HK-2 (cell line): Measurements from ENCODE around the gene CCDC152.

Experiments used
- DNase-seq: peaks from one replicate; pipeline ENCODE4 v3.0.0-alpha.2; 2018; ENCODE audit not compliant: unreplicated experiment

CCDC152 gene

DNA sequence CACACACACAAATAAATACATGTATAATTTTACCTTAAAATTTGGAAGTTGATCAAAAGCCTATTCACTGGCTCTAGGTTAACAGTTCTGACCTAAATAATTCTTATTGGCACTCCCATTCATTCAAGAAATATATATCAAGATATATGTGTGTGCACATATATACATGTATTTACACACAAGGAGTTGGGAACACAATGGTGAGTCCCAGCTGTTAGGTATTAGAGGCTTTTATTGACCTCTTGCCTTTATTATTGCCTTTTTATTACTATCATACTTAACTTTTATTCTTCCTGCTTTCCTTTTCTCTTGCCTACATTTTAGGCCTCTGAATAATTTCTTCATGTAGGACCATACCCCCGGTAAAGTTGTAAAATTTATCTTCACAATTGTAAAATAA lies 25.0 kb downstream of the CCDC152 start:
- DNase-seq: no peak

DNA sequence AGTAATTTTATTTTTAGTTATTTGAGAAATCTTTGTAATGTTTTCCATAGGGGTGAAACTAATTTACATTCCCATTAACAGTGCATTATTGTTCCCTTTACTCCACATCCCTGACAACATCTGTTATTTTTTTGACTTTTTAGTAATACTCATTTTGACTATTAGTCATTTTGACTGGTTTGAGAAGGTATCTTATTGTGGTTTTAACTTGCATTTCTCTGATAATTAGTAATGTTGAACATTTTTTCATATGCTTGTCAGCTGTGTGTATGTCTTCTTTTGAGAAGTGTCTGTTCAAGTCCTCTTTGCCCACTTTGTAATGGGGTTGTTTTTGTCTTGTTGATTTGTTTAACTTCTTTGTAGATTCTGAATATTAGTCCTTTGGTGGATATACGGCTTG lies 27.5 kb downstream of the CCDC152 start:
- DNase-seq: no peak

DNA sequence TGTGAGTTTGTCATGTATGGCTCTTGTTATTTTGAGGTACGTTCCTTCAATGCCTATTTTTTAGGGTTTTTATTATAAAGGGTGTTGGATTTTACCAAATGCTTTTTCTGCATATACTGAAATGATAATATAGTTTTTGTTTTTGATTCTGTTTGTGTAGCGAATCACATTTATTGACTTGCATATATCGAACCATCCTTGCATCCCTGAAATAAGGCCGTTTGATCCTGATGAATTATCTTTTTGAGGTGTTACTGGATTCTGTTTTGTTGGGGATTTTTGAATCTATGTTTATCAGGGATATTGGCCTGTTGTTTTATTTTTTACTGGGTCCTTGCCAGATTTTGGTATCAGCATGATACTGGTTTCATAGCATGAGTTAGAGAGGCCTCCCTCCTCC lies 29.1 kb downstream of the CCDC152 start:
- DNase-seq: no peak

DNA sequence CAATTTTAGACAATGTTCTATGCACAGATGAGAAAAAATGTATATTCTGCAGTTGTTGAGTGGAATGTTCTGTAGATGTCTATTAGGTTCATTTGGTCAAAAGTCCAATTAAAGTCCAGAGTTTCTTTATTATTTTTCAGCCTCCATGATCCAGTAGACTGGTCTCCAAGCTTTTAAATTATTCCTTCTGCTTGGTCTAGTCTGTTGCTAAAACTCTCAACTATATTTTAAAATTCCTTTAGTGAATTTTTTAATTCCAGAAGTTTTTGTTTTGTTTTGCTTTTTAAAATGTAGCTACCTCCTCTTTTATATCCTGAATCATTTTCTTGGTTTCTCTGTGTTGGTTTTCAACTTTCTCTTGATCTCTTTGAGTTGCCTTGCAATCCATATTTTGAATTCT lies 30.5 kb downstream of the CCDC152 start:
- no peak for DNase-seq

DNA sequence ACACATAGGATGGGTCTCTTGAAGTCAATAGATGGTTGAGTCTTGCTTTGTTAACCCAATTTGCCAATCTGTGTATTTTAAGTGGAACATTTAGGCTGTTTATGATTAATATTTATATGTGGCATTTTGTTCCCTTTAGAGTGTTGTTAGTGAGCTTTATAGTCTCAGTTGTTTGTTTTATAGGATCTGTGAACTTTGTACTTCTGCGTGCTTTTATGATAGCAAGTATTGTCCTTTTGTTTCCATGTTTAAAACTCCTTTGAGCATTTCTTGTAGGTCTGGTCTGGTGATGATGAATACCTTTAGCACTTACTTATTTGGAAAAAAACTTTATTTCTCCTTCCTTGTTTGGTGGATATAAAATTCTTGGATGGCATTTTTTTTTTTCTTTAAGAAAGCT lies 31.2 kb downstream of the CCDC152 start:
- no peak for DNase-seq

DNA sequence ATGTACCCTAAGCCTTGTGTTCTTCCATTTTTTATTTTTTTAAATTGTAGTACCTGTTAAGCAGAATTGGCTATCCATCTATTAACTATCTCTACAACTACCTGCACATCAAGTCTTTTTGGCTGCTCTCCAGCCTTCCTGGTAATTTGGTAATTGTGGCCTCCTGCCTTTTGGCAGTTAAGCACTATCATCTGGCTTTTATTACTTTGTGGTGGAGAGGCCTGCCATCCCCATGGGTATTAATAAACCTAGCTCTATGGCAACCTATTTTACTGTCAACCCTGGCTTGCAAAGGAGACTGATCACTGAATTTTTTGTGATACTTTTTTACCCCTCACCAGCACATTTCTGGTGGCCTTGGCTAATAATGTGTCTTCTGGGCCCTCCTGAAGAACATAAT lies 34.5 kb downstream of the CCDC152 start:
- DNase-seq: no peak

DNA sequence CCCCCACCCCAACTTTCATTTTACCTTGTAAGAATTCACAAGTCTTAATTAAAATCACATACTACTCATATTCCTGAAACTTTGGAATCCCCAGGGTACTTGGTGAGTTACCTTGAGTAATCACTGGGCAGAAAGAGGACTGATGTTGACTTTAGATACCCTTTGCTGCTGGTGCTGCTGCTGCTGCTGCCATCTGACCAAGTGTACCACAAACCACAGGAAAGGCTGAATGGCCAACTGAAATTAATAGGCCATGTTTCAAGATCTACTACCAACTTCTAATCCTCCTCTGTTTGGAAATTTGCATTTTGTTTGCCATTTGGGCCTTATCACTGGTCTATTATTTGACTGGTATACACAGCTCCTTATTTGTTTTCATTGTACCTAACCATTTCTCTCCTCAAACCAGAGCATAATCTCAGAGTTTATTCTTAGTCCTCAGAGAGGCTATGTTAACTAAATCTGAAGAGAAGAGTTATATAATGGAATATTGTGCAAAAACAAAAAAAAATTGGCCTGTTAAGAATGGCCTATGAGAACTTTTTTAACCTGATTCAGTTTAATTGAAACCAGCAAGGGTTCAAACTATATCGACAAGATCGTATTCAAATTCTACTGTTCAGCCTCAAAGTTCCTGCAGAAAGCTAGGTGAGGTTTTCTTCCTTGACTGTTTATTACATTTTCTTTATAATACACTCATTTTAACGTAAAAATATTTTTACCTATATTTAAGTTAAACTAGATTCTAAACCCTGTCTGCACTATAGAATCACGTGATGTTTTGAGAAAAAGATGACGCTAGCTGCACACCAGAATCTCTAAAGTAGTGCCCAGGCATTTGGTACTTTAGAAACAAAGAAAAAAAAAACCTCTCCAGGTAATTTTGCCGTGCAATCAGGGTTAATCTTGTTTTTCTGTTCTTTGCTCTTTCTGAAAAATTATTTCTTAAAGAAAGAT lies 41.9 kb downstream of the CCDC152 start:
- no peak for DNase-seq

DNA sequence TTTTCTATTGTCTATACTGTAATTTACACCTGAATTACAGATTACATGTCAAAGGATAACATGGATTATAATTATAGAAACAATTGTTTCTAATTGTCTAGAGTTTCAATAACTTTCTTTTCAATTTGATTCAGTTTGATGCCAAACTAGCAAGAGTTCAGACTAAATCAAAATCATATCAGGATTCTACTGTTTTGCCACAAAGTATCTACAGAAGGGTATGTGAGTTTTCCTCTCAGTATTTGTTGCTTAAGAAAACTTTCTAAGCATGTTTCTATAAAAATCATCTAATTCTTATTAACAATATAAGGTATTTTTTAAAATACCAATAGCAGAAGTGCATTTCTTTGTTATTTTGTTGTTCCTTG lies 42.6 kb downstream of the CCDC152 start:
- no peak for DNase-seq

DNA sequence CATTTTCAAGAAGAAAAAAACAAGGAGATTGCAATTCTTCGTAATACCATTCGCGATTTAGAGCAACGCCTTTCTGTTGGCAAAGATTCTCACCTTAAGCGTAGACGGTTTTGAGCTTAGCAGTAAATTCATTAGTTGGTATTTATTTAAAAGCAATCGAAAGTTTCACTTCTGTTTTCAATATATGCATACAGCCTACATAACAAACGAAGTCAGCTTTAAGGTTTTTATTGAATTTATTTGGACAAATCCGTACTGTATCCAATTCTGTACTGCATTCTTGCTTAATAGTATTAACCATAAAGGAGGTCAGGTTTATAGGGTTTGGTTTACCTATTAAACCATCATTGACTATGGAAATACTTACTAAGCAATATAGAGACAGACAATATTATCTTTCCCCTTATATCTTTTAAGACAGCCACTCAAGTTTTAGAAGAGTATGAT lies 43.1 kb downstream of the CCDC152 start:
- DNase-seq: no peak

DNA sequence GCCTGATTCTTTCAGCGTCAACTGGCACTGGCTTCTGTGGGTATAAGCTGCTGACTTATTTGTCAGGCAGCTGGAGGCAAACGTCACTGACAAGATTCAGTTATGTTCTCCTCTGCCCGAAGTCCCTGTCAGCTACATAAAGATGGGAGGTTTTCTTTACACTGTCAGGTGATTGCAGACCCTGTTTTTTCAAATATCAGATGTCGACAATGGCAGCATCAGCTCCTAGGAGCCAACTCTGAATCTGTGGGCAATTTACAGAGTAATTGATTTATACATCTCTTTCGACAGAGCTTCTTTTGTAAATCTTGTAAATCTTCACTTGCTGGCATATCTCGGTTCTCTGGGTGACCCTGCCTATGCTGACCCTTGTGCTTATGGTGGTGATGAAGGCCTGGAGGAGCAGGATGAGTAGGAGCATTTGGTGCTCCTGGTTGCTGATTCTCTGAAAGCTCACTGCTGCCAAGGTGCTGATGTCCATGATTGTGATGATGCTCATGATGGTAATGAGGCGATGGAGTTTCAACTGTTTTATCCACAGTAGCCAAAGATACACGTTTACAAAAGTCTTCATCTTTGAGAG lies 44.2 kb downstream of the CCDC152 start:
- DNase-seq: no peak

DNA sequence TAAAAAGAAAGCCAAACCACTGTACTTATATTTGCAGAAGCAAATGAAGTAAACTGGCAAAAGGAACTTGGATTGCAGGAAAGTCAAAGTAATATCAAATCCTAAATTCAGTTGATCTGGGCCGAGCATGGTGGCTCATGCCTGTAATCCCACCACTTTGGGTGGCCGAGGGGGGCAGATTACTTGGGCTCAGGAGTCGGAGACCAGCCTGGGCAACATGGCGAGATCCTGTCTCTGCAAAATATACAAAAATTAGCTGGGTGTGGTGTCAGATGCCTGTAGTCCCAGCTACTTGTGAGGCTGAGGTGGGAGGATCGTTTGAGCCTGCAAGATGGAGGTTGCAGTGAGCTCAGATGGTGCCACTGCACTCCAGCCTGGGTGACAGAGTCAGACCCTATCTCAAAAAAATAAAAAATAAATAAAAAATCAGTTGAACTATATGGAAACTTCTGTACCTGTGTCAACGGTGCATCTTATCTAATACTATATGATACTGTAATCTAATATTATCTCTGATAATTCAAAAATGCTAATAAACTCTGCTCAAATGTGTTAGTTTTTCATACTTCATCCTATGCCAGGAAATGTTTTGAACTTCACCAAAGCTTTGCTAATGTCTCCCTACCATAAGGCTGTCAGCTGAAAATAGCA lies 45.0 kb downstream of the CCDC152 start:
- no peak for DNase-seq

DNA sequence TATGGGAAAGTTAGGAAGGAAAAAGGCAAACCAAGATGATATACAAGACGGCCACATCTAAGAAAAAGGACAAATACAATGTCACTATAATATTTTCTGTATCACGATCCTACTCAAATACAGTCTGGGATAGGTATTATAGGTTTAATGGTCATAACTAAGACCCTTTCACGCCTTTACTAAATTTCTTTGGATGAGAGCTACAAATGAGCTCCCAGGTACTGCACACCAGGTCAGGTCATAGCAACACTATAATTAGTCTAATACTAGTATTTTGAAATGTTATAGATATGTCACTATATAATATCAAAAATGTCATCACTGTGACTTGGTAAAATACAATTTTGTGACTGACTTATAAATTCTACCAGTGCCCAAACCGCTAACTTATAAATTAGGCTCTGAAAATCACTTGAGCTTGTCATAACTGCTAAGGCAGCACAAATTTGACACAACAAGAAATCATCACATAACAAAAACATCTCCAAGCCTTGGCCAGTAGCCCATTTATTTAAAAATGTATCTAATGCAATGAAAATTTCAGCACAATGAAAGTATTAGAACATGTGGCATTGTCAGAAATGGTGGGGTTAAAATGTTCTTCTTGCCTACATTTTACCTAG lies 48.2 kb downstream of the CCDC152 start:
- no peak for DNase-seq

DNA sequence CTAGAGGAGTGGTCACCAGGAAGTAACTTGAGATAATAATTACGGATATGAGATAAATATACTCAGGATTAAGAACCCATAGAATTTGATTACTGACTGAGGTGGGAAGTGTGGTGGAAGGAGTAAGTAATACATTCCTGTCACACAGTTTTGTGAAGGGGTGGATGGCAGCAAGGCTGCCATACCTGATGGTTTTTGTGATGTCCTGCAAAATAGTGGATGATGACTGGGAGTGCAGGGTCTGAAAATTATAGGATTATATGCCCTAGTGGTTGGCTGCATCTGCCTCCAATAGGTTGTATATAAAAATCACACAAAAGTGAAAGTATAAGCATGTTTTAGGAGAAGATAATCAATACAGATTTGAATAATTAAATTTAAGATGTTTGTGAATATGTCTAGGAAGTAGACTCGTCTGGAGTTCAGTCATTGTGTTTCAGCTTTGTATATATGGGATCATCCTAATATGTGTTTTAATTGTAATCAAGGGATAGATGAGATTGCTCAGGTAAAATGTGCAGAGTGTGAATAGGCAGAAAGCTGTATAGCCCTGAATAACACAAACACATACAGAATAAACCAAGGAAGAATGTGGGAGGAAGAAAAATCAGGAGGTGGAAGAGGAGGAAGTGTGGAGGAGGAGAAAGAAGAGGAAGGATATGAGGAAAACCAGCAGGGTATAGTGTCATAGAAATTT lies 49.5 kb downstream of the CCDC152 start:
- DNase-seq: no peak

DNA sequence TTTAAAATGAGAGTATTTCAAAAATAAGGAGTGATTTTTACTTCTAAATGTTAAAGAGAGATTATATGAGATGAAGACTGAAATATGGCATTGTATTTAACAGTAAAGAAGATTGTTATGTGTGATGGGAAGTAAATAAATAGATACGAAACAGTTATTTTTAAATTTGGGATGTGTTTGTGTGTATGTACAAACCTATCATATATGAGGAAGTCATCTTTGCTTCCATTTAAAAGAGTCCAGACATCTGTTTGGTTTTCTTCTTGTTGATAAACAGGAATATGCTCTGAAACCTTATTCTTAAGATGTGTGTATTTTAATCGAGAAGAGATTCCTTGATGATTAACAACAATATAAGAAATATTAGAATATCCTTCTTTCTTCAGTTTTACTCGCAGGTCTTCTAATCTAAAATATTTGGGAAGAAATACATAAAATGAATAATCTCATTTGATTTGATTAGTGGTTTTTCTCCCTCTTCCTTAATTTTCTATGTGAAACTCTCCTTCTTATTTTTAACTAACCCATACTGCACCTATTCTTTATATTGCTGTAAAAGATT lies 50.2 kb downstream of the CCDC152 start:
- no peak for DNase-seq

DNA sequence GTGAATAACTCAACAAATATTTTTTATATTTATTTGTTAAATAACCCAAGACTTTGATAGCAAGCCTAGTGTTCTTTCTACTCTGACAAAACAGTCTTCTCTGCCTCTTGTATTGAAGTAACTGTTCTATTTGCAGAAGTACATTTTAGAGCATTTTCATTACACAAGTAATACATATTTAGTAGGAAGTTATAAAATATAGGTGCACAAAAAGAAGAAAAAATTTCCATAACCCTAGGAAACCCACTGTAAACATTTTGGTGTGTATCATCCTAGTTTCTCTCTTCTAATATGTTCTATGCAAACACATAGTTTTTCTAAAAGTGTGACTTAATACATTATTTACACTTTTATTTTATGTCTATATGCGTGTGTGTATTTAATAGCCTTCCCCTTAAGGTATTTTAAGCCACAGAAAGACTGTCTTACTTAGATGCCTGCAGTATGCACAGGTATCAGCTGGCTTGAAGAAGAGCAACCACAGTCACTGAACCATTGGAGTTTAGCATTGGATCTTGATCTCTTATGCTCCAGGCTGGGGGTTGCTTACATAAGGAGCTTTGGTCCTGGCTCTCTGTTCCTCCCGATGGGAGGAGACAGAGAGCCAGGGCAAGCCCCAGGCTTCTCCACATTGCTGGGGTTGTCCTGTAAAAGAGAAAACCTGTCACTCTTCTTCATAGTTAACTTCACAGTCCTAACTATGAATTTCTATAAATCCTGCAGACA lies 51.3 kb downstream of the CCDC152 start:
- no peak for DNase-seq

DNA sequence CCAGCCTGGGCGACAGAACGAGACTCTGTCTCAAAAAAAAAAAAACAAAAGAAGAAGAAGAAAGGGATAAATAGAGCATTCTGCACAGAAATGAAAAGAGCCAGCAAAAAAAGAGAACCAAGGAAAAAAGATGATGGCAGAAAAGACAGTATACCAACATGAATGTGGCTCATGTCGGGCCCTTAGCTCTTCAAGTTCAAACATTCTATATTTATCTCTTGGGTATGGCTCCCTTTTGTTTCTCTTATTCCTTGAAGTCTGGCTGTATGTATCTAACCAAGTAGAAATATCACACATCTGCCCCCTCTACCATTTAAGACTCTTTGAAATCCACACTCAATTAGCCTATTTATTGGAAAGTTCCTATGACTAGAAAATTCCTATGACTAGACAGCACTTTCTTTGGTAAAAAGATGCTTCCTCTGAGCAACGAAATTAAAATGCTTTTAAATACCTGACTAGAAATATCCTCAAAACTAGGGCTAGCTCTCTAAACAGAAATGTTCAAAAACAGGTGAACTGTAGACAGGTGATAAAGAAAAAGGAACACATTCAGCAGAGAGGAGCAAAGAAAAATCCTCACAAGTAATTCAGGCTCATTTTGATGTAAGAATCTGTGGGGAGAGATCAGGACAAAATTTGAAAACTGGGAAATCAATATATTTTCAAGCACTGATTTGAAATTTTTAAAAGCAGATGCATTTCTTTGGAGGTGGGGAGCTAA lies 52.4 kb downstream of the CCDC152 start:
- DNase-seq: no peak

DNA sequence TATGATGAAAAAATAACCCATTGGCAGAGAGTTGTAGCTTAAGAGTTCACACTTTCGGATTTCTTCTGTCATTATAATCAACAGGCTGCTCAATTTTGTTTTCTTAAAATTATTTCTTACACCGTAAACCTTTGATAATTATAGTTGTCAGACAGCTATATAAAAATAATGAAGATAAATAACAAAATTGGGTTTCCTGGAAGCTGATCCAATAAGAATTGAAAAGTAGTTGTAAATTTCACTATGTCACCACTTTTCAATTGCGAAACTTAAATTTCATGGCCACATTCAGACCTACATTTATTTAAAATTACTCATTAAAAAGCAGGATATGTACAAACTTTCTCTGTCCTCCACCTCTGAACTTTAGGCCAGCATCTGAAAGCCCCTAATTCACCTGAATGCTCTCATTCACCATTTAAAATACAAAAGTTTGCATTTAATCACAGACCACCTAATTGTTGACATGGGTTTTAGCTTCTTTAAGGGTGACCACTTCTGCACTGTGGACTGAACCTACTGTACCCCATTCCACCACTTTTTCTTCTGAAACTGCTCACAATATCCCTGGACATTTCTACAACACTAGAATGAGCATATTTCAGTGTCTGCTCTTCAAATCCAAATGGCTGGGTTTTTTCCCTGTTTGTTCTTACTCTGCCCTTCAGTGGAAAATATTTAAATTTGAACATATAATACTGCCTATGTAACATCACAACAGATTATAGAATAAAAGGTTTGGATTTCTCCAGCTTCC lies 54.4 kb downstream of the CCDC152 start:
- no peak for DNase-seq

DNA sequence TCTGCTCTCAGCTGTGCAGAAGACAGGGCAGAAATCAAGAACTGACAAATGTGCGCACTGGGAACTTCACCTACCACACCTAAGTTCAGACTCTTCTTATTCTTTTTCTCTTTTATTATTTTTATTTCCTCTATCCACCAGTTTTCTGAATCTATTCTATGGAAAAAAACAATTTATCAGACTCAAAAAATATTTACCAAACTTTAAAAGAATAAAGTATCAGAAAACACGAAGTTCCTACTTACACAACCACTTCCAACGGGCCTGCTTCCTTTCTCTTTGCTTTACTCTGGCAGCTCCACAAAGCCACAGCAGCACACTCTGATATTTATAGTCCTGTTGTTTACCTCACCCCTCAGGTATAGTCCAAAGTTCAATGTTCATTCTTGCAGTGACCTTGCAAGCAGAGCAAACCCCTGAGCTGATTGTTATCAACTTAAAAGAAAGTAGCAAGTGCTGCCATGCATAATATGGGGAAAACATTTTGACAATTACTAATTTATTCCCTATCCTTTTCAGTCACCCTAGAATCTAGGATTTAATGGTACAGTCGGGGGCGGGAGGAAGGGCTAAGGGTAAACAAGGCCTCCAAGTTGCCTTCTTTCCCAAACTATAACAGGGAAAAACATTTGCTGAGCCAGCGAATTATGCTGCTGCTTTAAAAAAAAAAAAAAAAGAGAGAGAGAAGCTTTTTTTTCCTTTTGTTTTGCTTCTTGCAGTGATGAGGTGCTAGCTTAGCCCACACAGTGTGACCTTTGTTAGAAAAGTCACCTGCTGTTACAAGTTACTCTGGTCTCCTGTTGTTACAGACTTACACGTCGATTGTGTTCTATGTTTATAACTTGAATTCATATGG lies 55.2 kb downstream of the CCDC152 start, which contains the start of gene SELENOP:
TSS of gene SELENOP (minus strand) at position 302 of the 856 bp plus-strand sequence. CDS start 3,539 bp downstream, outside the sequence.
- no peak for DNase-seq
